Type B pancreatic cell (in vitro differentiated cells): ENCODE measurements around the gene ZBTB8OS. TPM values are rescaled to one million over a fixed set of nuclear protein-coding genes. Genes with fewer than 3 reads are reported as not detected.

Experiments
- DNase-seq: peaks from one replicate; pipeline ENCODE4 v3.0.0; 2021; ENCODE audit warnings: mixed read lengths; ENCODE audit not compliant: unreplicated experiment; ENCODE audit errors: extremely low spot score
- H3K27ac Mint-ChIP-seq: 2 replicates; pipeline ENCODE4 v1.8.0; 2021; ENCODE audit warnings: mild to moderate bottlenecking, mixed read lengths
- H3K27me3 Mint-ChIP-seq: 2 replicates; pipeline ENCODE4 v1.8.0; 2021; ENCODE audit warnings: mixed read lengths
- H3K36me3 Mint-ChIP-seq: 2 replicates; pipeline ENCODE4 v1.8.0; 2021; ENCODE audit warnings: mixed read lengths
- H3K4me1 Mint-ChIP-seq: one replicate; pipeline ENCODE4 v1.8.0; 2021; ENCODE audit warnings: mixed read lengths; ENCODE audit not compliant: unreplicated experiment
- H3K4me3 Mint-ChIP-seq: 2 replicates; pipeline ENCODE4 v1.8.0; 2021; ENCODE audit warnings: mild to moderate bottlenecking, mixed read lengths
- H3K9me3 Mint-ChIP-seq: 2 replicates; pipeline ENCODE4 v1.8.0; 2021; ENCODE audit warnings: mixed read lengths
- total RNA-seq: library from RNA; stranded (reverse); gene quantifications from 2 replicates; pipeline ENCODE4 v1.2.1, GENCODE V29; 2021; ENCODE audit warnings: low replicate concordance
- TF ChIP-seq, protein P1 (sequence below): fragments of 200-600 bp; sonication (generic); conservative IDR thresholded peaks from 2 replicates; pipeline ENCODE4 v1.5.0; 2021; ENCODE audit warnings: antibody characterized with exemption, mild to moderate bottlenecking

Gene ZBTB8OS
- total RNA-seq, 1 donor from 2014 or later = 41.7 TPM

DNA sequence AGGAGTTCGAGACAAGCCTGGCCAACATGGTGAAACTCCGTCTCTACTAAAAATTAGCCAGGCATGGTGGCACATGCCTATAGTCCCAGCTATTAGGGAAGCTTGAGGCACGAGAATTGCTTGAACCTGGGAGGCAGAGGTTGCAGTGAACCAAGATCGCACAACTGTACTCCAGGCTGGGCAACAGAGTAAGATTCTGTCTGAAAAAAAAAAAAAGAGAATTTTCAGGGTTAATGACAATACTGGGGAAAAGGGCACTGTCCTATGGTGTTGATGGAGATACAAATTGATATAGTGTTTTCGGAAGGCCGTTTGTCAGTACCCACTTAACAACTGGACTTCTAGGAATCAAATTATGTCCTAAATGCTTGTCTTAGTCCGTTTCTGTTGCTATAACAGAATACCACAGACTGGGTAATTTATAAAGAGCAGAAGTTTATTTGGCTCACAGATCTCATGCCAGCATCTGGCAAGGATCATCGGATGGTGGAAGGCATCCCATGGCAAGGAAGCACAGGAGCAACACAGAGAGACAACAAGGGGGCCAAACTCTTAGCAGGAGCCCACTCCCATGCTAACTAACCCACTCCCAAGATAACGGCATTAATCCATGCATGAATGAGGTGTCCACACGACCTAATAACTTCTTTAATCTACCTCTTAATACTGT lies 69.9 kb downstream of the ZBTB8OS start:
- Mint-ChIP-seq H3K27ac (no peak overlapping the region), H3K4me3 (no peak overlapping the region)
- TF ChIP-seq, protein P1, sequence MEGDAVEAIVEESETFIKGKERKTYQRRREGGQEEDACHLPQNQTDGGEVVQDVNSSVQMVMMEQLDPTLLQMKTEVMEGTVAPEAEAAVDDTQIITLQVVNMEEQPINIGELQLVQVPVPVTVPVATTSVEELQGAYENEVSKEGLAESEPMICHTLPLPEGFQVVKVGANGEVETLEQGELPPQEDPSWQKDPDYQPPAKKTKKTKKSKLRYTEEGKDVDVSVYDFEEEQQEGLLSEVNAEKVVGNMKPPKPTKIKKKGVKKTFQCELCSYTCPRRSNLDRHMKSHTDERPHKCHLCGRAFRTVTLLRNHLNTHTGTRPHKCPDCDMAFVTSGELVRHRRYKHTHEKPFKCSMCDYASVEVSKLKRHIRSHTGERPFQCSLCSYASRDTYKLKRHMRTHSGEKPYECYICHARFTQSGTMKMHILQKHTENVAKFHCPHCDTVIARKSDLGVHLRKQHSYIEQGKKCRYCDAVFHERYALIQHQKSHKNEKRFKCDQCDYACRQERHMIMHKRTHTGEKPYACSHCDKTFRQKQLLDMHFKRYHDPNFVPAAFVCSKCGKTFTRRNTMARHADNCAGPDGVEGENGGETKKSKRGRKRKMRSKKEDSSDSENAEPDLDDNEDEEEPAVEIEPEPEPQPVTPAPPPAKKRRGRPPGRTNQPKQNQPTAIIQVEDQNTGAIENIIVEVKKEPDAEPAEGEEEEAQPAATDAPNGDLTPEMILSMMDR = no peak

More for the DNA sequence above, 69.9 kb downstream of the ZBTB8OS start:
- Mint-ChIP-seq H3K36me3 (peaks cover 11% of the 10 kb centered on the region), H3K4me1 (no peaks in the 10 kb centered on the region), H3K9me3 (no peaks in the 10 kb centered on the region), H3K27me3 (no peaks in the 10 kb centered on the region)
- no peak for DNase-seq

Other genes with a start within 250 kb of the ZBTB8OS start
- 0.74 and 1.9 TPM in 2 replicates for gene ZBTB8B, start 185.5 kb downstream of the ZBTB8OS start, total RNA-seq
- 5.4 and 9.5 TPM in 2 replicates for gene ZBTB8A, start 111.1 kb downstream of the ZBTB8OS start, total RNA-seq
- gene RBBP4, start 658 bp upstream of the ZBTB8OS start, total RNA-seq = 274 and 386 TPM in 2 replicates
- 1.2 and 1.3 TPM in 2 replicates for gene SYNC, start 52.2 kb upstream of the ZBTB8OS start, total RNA-seq
- gene YARS1, start 166.8 kb upstream of the ZBTB8OS start, total RNA-seq = 83.7 and 103 TPM in 2 replicates
- 27.0 and 53.8 TPM in 2 replicates for gene S100PBP, start 167.1 kb upstream of the ZBTB8OS start, total RNA-seq
- 20.0 and 49.9 TPM in 2 replicates for gene FNDC5, start 220.4 kb upstream of the ZBTB8OS start, total RNA-seq
- gene HPCA, start 235.9 kb upstream of the ZBTB8OS start, total RNA-seq = 1.0 and 2.0 TPM in 2 replicates